Subcutaneous adipose tissue (tissue), 4 donors: ENCODE measurements around the gene TOLLIP. TPM values are rescaled to one million over a fixed set of nuclear protein-coding genes. Genes with fewer than 3 reads are reported as not detected.

Experiments used
- CTCF ChIP-seq: fragments of 450-650 bp; IDR thresholded peaks from one replicate; pipeline ENCODE4 v1.5.1; 2016; ENCODE audit warnings: low read depth, mild to moderate bottlenecking, control low read depth, antibody characterized with exemption, moderate library complexity
- total RNA-seq, 4 donors: library from RNA; depleted of rRNA; stranded (reverse); fragments of >200 nt; gene quantifications; one replicate each; pipeline ENCODE4 v1.1.0, GENCODE V29; 2016

The TOLLIP gene
- total RNA-seq, 4 donors from 2014 or later, result 20.5 to 40.9 (median 27.4) TPM

GRCh38 chr11:1317993-1318392 lies 8.6 kb upstream of the TOLLIP start:
- TF ChIP-seq CTCF, result no peak

GRCh38 chr11:1317432-1317831 lies 8.0 kb upstream of the TOLLIP start:
- TF ChIP-seq CTCF, result no peak

DNA sequence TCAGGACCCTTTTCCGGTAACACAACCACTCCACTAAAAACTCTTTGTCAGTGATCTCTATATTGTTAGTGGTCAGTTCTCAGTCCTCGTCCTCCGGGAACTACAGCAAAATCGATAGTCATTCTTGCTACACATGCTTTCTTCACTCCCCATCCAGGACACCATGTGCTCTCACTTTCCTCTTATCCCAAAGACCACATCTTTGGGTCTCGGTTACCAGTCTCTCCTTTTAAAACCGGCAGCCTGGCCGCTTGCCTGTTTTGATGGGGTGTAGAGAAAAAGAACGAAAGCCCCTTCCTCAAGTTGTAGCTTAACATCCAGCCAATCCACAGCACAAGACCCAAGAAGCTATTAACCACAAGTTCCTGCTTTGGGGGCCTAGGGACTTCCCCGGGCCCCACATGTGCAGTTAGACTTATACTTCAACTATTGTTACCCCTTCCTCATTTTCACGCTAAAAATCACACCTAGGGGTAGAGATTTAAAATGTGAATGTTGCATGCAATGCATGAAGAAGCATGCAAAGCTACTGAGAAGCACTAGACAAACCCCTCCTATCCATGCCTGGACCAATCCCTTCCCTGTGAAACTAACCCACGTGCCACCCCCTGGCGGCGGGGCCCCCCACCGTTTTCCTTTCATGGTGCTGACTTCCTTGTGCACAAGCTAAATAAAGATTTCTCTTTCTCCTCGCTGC lies 1.5 kb upstream of the TOLLIP start:
- TF ChIP-seq CTCF, result no peak

- no peak for TF ChIP-seq CTCF
Observed at GRCh38 chr11:1310318-1310687, 871 bp upstream of the TOLLIP start.

- no peak for TF ChIP-seq CTCF
Observed at GRCh38 chr11:1308743-1309497, 512 bp downstream of the TOLLIP start.

DNA sequence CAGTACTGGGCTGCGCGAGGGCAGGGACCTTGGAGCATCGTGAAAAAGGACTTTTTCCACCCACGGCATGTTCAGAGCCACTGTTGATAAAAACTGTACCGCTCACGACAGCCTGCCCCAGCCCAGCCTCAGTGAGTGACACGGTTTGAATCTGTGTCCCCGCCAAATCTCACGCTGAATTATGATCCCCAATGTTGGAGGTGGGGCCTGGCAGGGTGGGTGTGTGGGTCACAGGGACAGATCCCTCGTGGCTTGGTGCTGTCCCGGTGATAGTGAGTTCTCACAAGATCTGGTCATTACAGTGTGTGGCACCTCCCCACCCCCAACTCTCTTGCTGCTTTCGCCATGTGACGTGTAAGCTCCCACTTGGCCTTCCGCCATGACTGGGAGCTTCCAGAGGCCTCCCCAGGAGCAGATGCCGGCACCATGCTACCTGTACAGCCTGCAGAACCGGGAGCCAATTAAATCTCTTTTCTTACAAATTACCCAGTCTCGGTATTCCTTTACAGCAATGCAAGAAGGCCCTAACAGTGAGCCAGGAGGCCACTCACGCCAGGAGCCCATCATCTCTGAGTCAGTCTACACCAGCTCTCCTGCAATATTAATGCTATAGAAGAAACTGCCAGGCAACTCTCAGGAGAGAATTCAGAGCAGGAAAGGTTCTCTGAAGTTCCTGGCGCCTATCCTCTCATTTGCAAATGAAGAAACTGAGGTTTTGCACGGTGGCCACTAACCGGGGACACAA lies 1.3 kb downstream of the TOLLIP start:
- TF ChIP-seq CTCF, result no peak

DNA sequence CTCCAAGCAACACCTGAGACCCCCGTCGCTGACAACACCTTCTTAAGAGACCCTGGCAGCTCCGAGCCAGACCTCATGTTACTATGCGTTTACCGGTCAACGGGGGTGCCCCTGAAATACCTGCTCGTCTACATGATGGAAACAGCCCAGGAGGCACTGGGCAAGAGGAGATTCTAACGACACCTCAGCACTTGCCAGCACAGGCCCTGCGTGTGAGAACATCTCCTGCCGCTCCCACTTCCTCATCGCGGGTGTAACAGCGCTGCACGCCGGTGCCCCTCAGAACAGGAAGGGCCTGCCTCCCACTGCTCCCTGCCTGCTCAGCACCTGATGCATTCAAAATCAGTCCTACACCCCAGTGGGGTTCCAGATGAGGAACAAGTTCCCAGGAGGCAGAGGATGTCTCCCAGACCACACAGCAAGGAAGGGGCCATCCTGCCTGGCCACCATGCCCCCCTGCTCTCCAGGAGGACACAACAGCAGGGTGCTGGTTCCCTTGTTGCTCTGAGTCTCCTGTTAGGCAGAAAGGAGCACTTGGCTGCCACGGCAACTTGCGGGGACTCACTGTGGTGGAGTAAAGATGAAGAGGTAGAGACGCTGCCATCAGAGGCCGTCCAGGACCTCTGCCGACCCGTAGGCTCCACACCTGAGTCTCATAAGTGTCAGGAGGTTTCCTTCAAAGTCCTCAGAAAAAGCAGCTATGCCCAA lies 2.1 kb downstream of the TOLLIP start:
- no peak for TF ChIP-seq CTCF
